ENCODE measurements around the gene SS18L1.

The SS18L1 gene

DNA sequence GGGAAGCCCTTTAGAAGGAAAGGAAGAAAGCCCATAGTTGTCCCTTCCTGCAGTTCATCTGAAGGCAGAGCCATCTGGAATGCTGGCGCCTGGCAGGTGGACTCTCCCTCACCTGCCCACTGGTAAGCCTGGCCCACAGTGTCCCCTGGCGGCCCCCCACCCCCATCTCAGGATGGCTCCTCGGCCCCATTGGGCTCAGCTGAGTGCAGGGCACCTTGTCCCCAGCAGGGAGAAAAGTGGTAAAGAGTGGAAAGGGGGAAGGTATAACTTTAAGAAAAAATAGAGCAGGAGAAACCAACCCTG, 12.6 kb downstream of the SS18L1 start:
- no peak overlapping the region for H3K4me3 ChIP-seq (ENCODE audit: control insufficient read depth, low read depth, low read length)
- TF ChIP-seq, protein P1, sequence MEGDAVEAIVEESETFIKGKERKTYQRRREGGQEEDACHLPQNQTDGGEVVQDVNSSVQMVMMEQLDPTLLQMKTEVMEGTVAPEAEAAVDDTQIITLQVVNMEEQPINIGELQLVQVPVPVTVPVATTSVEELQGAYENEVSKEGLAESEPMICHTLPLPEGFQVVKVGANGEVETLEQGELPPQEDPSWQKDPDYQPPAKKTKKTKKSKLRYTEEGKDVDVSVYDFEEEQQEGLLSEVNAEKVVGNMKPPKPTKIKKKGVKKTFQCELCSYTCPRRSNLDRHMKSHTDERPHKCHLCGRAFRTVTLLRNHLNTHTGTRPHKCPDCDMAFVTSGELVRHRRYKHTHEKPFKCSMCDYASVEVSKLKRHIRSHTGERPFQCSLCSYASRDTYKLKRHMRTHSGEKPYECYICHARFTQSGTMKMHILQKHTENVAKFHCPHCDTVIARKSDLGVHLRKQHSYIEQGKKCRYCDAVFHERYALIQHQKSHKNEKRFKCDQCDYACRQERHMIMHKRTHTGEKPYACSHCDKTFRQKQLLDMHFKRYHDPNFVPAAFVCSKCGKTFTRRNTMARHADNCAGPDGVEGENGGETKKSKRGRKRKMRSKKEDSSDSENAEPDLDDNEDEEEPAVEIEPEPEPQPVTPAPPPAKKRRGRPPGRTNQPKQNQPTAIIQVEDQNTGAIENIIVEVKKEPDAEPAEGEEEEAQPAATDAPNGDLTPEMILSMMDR (conservative IDR thresholded peaks at IDR 0.05; ENCODE audit: control insufficient read depth, insufficient read depth, low read depth, low read length), result no peak
- no peak for DNase-seq (ENCODE audit: low read depth)

DNA sequence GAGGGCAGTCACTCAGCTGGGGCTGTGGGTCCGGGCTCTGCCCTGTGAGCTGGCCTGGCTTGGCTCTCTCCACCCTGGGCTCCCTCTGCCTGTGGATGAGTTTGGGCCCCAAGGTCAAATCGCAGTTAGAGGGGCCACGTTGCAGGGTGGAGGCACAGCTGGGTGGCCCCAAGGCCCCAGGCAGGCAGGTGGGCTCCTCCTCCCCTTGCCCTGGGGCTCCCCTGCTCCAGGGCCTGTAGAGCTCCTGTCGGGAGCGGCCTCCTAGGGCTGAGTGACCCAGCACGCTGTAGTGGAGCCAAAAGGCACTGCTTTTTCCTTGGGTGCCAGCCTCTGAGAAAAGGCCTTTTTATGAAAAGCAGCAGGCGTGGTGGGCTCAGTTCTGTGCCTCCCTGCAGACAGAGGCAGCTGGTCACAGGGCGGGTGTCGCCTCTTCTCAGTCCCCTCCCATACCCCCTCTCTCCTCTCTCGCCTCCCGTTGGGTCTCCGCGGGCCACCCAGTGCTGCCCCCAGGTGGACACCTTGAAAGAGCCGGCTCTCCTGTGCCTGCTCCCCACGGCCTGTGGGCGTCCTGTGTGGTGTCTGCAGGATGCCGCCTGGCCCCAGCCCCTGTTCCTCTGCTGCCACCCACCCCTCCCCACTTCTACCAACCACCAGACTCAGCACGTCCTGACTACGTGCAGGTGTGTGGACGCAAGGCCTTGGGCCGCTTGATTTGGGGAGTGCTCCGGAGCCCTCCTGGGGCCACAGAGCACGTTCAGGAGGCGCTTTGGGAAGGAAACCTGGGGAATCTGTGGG, 13.2 kb downstream of the SS18L1 start:
- TF ChIP-seq, protein P1 (conservative IDR thresholded peaks at IDR 0.05; ENCODE audit: control insufficient read depth, insufficient read depth, low read depth, low read length), result peak; percentile 74
- DNase-seq (ENCODE audit: low read depth), result peak; percentile 36
- H3K4me3 ChIP-seq (ENCODE audit: control insufficient read depth, low read depth, low read length), result no peak overlapping the region

DNA sequence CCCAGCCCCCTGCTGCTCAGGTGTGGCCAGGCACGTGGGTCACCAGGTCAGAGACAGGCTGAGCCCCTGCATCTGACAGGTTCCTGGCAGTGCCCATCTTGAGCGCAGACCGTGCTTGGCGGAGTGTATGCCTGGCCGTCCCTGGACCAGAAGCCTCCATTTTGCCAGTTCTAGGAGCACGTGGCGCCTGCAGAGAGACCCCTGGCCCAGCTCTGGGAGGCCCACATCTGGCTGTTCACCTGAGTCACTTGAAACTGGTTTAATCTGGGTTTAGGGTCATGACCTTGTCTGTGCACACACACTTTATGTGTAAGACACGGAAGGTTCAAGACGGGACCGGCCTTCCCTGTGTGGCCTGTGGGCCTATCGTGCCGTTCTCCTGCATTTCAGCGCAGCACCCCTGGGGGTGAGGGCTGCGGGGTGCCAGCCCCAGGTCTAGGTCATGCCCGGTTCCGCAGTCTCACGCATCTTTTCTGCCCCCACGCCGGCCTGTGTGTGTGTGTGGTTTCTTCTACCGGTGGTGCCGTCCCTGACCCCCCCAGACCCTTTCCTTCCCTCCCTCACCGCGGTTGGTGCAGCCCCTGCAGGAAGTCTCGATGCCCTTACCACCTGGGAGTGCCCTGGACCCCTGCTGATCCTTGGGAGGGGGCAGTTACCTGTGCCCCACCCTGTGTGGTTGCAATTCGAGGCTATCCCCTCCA, 14.0 kb downstream of the SS18L1 start:
- H3K4me3 ChIP-seq (ENCODE audit: control insufficient read depth, low read depth, low read length), result no peak overlapping the region
- DNase-seq (ENCODE audit: low read depth), result no peak

DNA sequence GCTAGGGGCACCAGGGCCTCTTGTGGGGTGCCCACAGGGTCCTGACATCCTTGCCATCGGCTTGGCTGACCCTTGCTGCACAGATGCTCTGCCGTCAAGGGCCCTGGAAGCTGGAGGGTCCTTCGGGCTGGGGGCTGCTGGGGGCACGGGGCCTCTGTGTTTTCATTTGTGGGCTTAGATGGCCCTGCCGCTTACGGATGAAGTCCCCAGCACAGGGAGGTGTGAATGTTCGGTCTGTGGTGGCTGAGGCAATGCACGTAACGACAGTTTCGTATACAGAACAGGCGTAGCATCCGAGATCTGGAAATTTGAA, 14.5 kb downstream of the SS18L1 start:
- TF ChIP-seq, protein P1 (conservative IDR thresholded peaks at IDR 0.05; ENCODE audit: control insufficient read depth, insufficient read depth, low read depth, low read length), result no peak
- H3K4me3 ChIP-seq (ENCODE audit: control insufficient read depth, low read depth, low read length), result no peak overlapping the region
- DNase-seq (ENCODE audit: low read depth), result no peak

More for the DNA sequence above, 14.0 kb downstream of the SS18L1 start:
- TF ChIP-seq, protein P1 (conservative IDR thresholded peaks at IDR 0.05; ENCODE audit: control insufficient read depth, insufficient read depth, low read depth, low read length), result no peak

DNA sequence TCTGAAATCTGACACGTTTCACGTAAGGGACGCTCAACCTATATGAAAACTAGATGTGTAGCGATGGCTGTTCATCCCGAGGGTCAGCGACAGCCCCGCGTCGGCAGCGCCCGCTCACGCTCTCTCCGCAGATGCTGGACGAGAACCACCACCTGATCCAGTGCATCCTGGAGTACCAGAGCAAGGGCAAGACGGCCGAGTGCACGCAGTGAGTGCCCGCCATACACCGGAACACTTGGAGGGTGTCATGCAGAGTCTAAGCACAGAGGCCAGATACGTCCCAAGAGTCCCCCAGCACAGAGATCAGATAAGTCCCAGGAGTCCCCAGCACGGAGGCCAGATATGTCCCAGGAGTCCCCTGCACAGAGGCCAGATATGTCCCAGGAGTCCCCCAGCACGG, 15.0 kb downstream of the SS18L1 start:
- TF ChIP-seq, protein P1 (conservative IDR thresholded peaks at IDR 0.05; ENCODE audit: control insufficient read depth, insufficient read depth, low read depth, low read length), result no peak
- DNase-seq (ENCODE audit: low read depth), result no peak
- H3K4me3 ChIP-seq (ENCODE audit: control insufficient read depth, low read depth, low read length), result no peak overlapping the region

DNA sequence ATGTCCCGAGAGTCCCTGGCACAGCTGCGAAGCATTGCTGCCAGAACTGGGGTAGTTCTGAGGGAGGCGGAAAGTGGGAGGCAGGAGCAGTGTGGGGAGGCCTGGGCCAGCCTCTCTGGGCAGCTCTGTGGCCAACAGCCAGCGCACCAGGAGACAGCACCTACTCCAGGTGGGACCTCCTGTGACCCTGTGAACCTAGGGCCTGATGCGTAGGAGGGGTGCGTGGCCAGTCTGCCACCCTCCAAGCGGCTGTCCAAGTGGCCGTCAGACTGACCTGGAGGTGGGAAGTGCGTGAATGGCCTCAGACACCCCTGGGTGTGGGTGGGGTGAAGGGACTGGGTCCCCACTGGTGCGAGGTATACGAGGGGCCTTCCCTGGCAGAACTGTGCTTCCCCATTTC, 15.5 kb downstream of the SS18L1 start:
- no peak for DNase-seq (ENCODE audit: low read depth)
- no peak overlapping the region for H3K4me3 ChIP-seq (ENCODE audit: control insufficient read depth, low read depth, low read length)
- TF ChIP-seq, protein P1 (conservative IDR thresholded peaks at IDR 0.05; ENCODE audit: control insufficient read depth, insufficient read depth, low read depth, low read length), result no peak

All from fibroblast of mammary gland (primary cell).